Mesenteric fat pad (tissue), 1 donor: ENCODE data around the gene MYH10. TPM values are rescaled to one million over a fixed set of nuclear protein-coding genes. Genes with fewer than 3 reads are reported as not detected.

Experiments used
- DNase-seq: peaks from one replicate; pipeline ENCODE4 v3.0.0-alpha.2; 2020; ENCODE audit warnings: low spot score
- total RNA-seq: library from RNA; stranded (reverse); fragmentation: NEBNext Ultra II Directional; extraction: Animal tissue kit (Norgen Biotek cat#: 25700); gene quantifications from one replicate; pipeline ENCODE4 v1.2.1, GENCODE V29; 2021
- donor health status: DM: yes; HTN: yes; CAD: no.

Gene MYH10
- total RNA-seq, 1 donor from 2014 or later, result 63.4 TPM

GRCh38 chr17:8475781-8476180, 154.7 kb downstream of the MYH10 start:
- DNase-seq, result no peak

GRCh38 chr17:8475227-8475626, 155.3 kb downstream of the MYH10 start:
- no peak for DNase-seq

- peak; percentile 78 for DNase-seq
Observed at GRCh38 chr17:8474826-8475225, 155.7 kb downstream of the MYH10 start.

- no peak for DNase-seq
Observed at GRCh38 chr17:8473451-8474192, 156.9 kb downstream of the MYH10 start.

GRCh38 chr17:8472663-8473062, 157.9 kb downstream of the MYH10 start:
- no peak for DNase-seq

- peak; percentile 84 for DNase-seq
Observed at GRCh38 chr17:8470447-8471047, 160.0 kb downstream of the MYH10 start.

GRCh38 chr17:8469964-8470363, 160.6 kb downstream of the MYH10 start:
- no peak for DNase-seq

- no peak for DNase-seq
Observed at GRCh38 chr17:8468980-8469379, 161.5 kb downstream of the MYH10 start.

- DNase-seq, result no peak
Observed at GRCh38 chr17:8468127-8468526, 162.4 kb downstream of the MYH10 start.

- peak; percentile 72 for DNase-seq
Observed at GRCh38 chr17:8467527-8467926, 163.0 kb downstream of the MYH10 start.

- DNase-seq, result peak; percentile 77
Observed at GRCh38 chr17:8466873-8467272, 163.7 kb downstream of the MYH10 start.

- no peak for DNase-seq
Observed at GRCh38 chr17:8466456-8466855, 164.1 kb downstream of the MYH10 start.

GRCh38 chr17:8465759-8466158, 164.8 kb downstream of the MYH10 start:
- peak; percentile 83 for DNase-seq

GRCh38 chr17:8465356-8465755, 165.2 kb downstream of the MYH10 start:
- DNase-seq, result no peak

- DNase-seq, result no peak
Observed at GRCh38 chr17:8464941-8465340, 165.6 kb downstream of the MYH10 start.

- no peak for DNase-seq
Observed at GRCh38 chr17:8463099-8463498, 167.4 kb downstream of the MYH10 start.

GRCh38 chr17:8462564-8462963, 168.0 kb downstream of the MYH10 start:
- no peak for DNase-seq

GRCh38 chr17:8459831-8460230, 170.7 kb downstream of the MYH10 start:
- no peak for DNase-seq

- no peak for DNase-seq
Observed at GRCh38 chr17:8459107-8459506, 171.4 kb downstream of the MYH10 start.

GRCh38 chr17:8458128-8458527, 172.4 kb downstream of the MYH10 start:
- DNase-seq, result no peak

GRCh38 chr17:8455665-8456209, 174.8 kb downstream of the MYH10 start:
- DNase-seq, result no peak

- DNase-seq, result no peak
Observed at GRCh38 chr17:8453326-8453725, 177.2 kb downstream of the MYH10 start.
